GM21529 (cell line): ENCODE measurements around the gene ATXN10.

ENCODE experiments used
- ATAC-seq: cut with Tn5 transposase; IDR thresholded peaks from one replicate; pipeline ENCODE4 v1.9.1; 2021; ENCODE audit not compliant: unreplicated experiment

The ATXN10 gene

GRCh38 chr22:45817745-45818423 is 146.2 kb downstream of the ATXN10 start:
- no peak for ATAC-seq

GRCh38 chr22:45818424-45819085 is 146.9 kb downstream of the ATXN10 start:
- no peak for ATAC-seq

GRCh38 chr22:45819305-45819704 is 147.7 kb downstream of the ATXN10 start:
- ATAC-seq = no peak

- no peak for ATAC-seq
Measured at GRCh38 chr22:45823336-45823735, 151.7 kb downstream of the ATXN10 start.

- no peak for ATAC-seq
Measured at GRCh38 chr22:45826520-45826919, 154.9 kb downstream of the ATXN10 start.

GRCh38 chr22:45828841-45829240 is 157.2 kb downstream of the ATXN10 start:
- ATAC-seq = no peak

GRCh38 chr22:45830531-45831245 is 159.1 kb downstream of the ATXN10 start:
- no peak for ATAC-seq

- no peak for ATAC-seq
Measured at GRCh38 chr22:45831394-45831793, 159.8 kb downstream of the ATXN10 start.

GRCh38 chr22:45832180-45832579 is 160.5 kb downstream of the ATXN10 start:
- no peak for ATAC-seq

GRCh38 chr22:45832959-45833580 is 161.4 kb downstream of the ATXN10 start:
- ATAC-seq = no peak

- ATAC-seq = no peak
Measured at GRCh38 chr22:45833613-45834012, 162.0 kb downstream of the ATXN10 start.

GRCh38 chr22:45834241-45834640 is 162.6 kb downstream of the ATXN10 start:
- ATAC-seq = no peak

- ATAC-seq = no peak
Measured at GRCh38 chr22:45834795-45835194, 163.2 kb downstream of the ATXN10 start.

GRCh38 chr22:45836418-45837169 is 165.0 kb downstream of the ATXN10 start:
- no peak for ATAC-seq

- ATAC-seq = no peak
Measured at GRCh38 chr22:45837508-45837907, 165.9 kb downstream of the ATXN10 start.

- ATAC-seq = no peak
Measured at GRCh38 chr22:45838305-45838887, 166.8 kb downstream of the ATXN10 start.

- no peak for ATAC-seq
Measured at GRCh38 chr22:45840483-45840882, 168.8 kb downstream of the ATXN10 start.

- ATAC-seq = no peak
Measured at GRCh38 chr22:45842291-45842991, 170.8 kb downstream of the ATXN10 start.

GRCh38 chr22:45843031-45843430 is 171.4 kb downstream of the ATXN10 start:
- no peak for ATAC-seq

- no peak for ATAC-seq
Measured at GRCh38 chr22:45843986-45844385, 172.4 kb downstream of the ATXN10 start.
